Duodenal mucosa (tissue), 2 donors: ENCODE data around the gene LAMC2.
A peak's percentile ranks its signal among the peaks of the same experiment; 100 is the strongest.

Experiments
- H3K27ac ChIP-seq: one replicate; pipeline ENCODE4 v1.7.0; 2013; ENCODE audit warnings: low read depth, low read length
- H3K27me3 ChIP-seq, 2 donors: one replicate each; pipeline ENCODE4 v1.7.0; 2013; ENCODE audit warnings: low read length in 2 of 2, control low read depth in 1 of 2; ENCODE audit not compliant: insufficient read depth in 2 of 2, control insufficient read depth in 1 of 2
- H3K36me3 ChIP-seq, 2 donors: one replicate each; pipeline ENCODE4 v1.7.0; 2013; ENCODE audit warnings: low read length in 2 of 2, control low read depth in 1 of 2; ENCODE audit not compliant: insufficient read depth in 2 of 2, control insufficient read depth in 1 of 2
- H3K4me1 ChIP-seq, 2 donors: one replicate each; pipeline ENCODE4 v1.7.0; 2013; ENCODE audit warnings: low read length in 2 of 2, control low read depth in 1 of 2; ENCODE audit not compliant: insufficient read depth in 2 of 2, control insufficient read depth in 1 of 2
- H3K4me3 ChIP-seq, 2 donors: one replicate each; pipeline ENCODE4 v1.7.0; 2013; ENCODE audit warnings: low read length in 2 of 2, low read depth in 1 of 2
- H3K9ac ChIP-seq, 2 donors: one replicate each; pipeline ENCODE4 v1.7.0; 2013; ENCODE audit warnings: low read length in 2 of 2, low read depth in 1 of 2
- H3K9me3 ChIP-seq, 2 donors: one replicate each; pipeline ENCODE4 v1.7.0; 2013; ENCODE audit warnings: low read length in 2 of 2, control low read depth in 1 of 2; ENCODE audit not compliant: control insufficient read depth in 1 of 2

LAMC2 gene

GRCh38 chr1:183185941-183186490 lies at the start of gene LAMC2:
LAMC2 (plus strand) TSS chr1:183186264; CDS start chr1:183186353, 89 bp downstream.
- peaks cover 0 to 4% of the 10 kb centered on the region in 2 donors for H3K27me3 ChIP-seq
- H3K27ac ChIP-seq, result no peak within 1 kb of the TSS
- peak within 1 kb of the TSS; percentile 38 to 57 for H3K9ac ChIP-seq
- H3K36me3 ChIP-seq, result no peaks in the 10 kb centered on the region
- H3K4me1 ChIP-seq, result peaks cover 0 to 3% of the 10 kb centered on the region in 2 donors
- peak within 1 kb of the TSS; percentile 63 to 68 for H3K4me3 ChIP-seq
- H3K9me3 ChIP-seq, result no peaks in the 10 kb centered on the region

DNA sequence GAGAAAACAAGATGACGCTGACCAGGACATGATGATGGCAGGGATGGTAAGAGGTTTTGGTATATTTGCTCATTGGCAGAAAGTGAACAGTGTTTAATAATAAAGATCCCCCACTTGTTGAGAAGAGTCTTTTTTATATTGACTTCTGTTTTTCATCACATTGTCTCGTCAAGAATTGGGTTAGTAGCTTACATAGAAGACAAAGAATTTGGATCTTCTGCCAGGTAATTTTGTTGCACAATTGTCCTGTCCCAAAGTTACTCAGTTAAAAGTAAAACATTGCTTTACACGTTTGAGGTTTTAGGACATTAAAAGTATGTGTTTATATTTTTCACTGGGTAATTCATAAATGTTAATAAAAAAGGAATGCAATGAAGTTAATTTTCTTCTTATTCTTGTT lies 48.3 kb upstream of the LAMC2 start:
- Histone ChIP-seq H3K4me1 (no peaks in the 10 kb centered on the region), H3K27me3 (no peaks in the 10 kb centered on the region), H3K9ac (no peak overlapping the region), H3K9me3 (no peaks in the 10 kb centered on the region), H3K36me3 (peaks cover 2 to 7% of the 10 kb centered on the region in 2 donors), H3K27ac (no peak overlapping the region), H3K4me3 (no peak overlapping the region)

GRCh38 chr1:183138301-183138700 lies 47.8 kb upstream of the LAMC2 start:
- Histone ChIP-seq H3K9me3 (no peaks in the 10 kb centered on the region), H3K4me1 (no peaks in the 10 kb centered on the region), H3K27me3 (no peaks in the 10 kb centered on the region), H3K9ac (no peak overlapping the region), H3K4me3 (no peak overlapping the region), H3K27ac (no peak overlapping the region), H3K36me3 (peaks cover 2 to 7% of the 10 kb centered on the region in 2 donors)

DNA sequence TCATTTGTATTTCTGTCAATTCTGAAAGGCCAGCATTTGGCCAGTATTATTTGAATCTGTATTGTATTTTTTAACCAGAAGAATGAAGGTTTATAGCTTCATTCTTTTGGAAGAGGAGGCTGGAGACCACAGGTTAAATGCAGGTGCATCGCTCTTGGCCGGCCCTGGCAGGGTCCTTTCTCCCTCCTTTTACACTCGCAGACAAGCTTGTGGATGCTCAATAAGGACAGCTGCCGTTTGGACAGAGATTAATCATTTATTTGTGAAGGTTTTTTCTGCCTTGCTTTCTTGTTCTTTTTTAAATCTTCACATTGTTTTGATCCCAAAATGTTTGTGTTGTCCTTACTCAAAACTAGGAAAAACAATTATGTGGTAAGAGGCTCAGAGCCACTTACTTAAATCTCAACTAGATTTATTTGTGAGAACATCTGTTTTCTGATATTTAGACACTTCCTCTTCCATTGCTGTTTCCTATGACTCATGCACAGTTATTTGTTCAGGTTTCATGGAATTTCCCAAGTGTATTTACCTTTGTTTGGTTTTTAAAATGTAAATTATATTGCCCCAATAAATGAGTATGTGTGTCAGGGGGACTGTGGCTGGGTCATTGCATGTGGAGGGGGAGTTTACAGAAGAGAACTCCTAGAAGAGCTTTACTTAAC lies 46.7 kb upstream of the LAMC2 start:
- H3K4me1 ChIP-seq, result no peaks in the 10 kb centered on the region
- peaks cover 2 to 5% of the 10 kb centered on the region in 2 donors for H3K36me3 ChIP-seq
- H3K9ac ChIP-seq, result no peak overlapping the region
- no peak overlapping the region for H3K27ac ChIP-seq
- H3K27me3 ChIP-seq, result no peaks in the 10 kb centered on the region
- no peak overlapping the region for H3K4me3 ChIP-seq
- no peaks in the 10 kb centered on the region for H3K9me3 ChIP-seq

DNA sequence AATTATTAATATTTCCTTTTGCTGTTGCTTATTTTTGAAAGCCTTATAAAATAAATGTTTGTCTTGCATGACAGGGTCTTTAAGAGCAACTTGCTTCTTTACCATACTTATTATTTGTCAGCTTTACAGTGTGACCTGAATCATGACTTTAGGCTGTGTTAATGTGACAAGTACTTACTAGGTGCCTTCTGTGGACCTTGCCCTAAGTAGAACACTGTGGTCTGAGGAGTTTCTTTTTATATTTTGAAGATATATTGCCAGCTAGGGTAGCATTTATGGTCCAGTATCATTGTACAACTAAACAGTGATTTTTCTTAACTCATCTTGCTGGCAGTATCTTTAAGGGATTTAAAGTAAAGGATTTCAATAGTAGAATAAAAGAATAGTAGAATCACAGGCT lies 45.4 kb upstream of the LAMC2 start:
- no peak overlapping the region for H3K4me3 ChIP-seq
- no peak overlapping the region for H3K27ac ChIP-seq
- no peaks in the 10 kb centered on the region for H3K9me3 ChIP-seq
- no peaks in the 10 kb centered on the region for H3K27me3 ChIP-seq
- H3K36me3 ChIP-seq, result peaks cover 2 to 5% of the 10 kb centered on the region in 2 donors
- no peak overlapping the region for H3K9ac ChIP-seq
- H3K4me1 ChIP-seq, result no peaks in the 10 kb centered on the region

- Histone ChIP-seq H3K27ac (no peak overlapping the region), H3K9me3 (no peaks in the 10 kb centered on the region), H3K9ac (no peak overlapping the region), H3K4me1 (no peaks in the 10 kb centered on the region), H3K4me3 (no peak overlapping the region), H3K27me3 (no peaks in the 10 kb centered on the region), H3K36me3 (peaks cover 2 to 5% of the 10 kb centered on the region in 2 donors)
Observed at GRCh38 chr1:183142171-183142570, 43.9 kb upstream of the LAMC2 start.

DNA sequence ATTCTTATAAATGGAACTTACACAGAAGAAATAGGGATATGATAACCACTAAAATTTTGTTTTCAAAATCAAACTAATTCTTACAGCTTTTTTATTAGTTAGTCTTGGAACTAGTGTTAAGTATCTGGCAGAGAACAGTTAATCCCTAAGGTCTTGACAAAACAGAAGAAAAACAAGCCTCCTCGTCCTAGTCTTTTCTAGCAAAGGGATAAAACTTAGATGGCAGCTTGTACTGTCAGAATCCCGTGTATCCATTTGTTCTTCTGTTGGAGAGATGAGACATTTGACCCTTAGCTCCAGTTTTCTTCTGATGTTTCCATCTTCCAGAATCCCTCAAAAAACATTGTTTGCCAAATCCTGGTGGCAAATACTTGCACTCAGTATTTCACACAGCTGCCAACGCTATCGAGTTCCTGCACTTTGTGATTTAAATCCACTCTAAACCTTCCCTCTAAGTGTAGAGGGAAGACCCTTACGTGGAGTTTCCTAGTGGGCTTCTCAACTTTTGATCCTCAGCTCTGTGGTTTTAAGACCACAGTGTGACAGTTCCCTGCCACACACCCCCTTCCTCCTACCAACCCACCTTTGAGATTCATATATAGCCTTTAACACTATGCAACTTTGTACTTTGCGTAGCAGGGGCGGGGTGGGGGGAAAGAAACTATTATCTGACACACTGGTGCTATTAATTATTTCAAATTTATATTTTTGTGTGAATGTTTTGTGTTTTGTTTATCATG lies 42.3 kb upstream of the LAMC2 start:
- H3K27ac ChIP-seq, result no peak overlapping the region
- H3K36me3 ChIP-seq, result peaks cover 0 to 5% of the 10 kb centered on the region in 2 donors
- no peak overlapping the region for H3K4me3 ChIP-seq
- H3K9me3 ChIP-seq, result no peaks in the 10 kb centered on the region
- no peaks in the 10 kb centered on the region for H3K27me3 ChIP-seq
- H3K4me1 ChIP-seq, result no peaks in the 10 kb centered on the region
- H3K9ac ChIP-seq, result no peak overlapping the region

DNA sequence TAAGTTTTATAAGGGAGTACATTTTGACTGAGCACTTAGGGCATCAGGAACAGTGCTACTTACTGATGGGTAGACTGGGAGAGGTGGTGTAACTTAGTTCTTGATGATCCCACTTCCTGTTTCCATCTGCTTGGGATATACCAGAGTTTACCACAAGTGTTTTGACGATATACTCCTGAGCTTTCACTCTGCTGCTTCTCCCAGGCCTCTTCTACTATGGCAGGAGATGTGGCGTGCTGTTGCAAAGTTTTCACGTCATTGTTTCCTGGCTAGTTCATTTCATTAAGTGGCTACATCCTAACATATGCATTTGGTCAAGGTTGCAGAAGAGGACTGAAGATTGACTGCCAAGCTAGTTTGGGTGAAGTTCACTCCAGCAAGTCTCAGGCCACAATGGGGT lies 41.3 kb upstream of the LAMC2 start:
- no peaks in the 10 kb centered on the region for H3K27me3 ChIP-seq
- no peaks in the 10 kb centered on the region for H3K4me1 ChIP-seq
- peaks cover 0 to 5% of the 10 kb centered on the region in 2 donors for H3K36me3 ChIP-seq
- no peak overlapping the region for H3K9ac ChIP-seq
- H3K27ac ChIP-seq, result no peak overlapping the region
- H3K4me3 ChIP-seq, result no peak overlapping the region
- no peaks in the 10 kb centered on the region for H3K9me3 ChIP-seq

DNA sequence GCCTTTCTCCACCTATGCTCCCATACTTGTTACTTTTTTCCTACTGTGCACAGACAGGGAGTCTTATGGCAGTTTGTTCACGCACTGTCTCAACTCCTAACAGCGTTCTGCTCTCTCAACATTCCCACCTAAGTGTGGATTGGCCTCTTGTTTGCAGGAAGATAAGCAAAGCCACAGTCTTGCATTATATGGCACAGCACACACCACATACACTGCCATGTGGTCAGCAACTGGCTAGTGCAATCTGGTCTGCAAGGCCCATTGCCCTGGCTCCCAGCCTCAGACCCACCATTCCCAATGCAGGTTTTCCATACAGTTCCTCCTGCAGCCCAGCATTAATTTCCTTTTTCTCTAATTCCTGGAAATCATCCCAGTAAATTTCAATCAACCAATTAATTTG lies 38.3 kb upstream of the LAMC2 start:
- no peaks in the 10 kb centered on the region for H3K9me3 ChIP-seq
- H3K36me3 ChIP-seq, result peaks cover 0 to 4% of the 10 kb centered on the region in 2 donors
- no peaks in the 10 kb centered on the region for H3K4me1 ChIP-seq
- H3K4me3 ChIP-seq, result no peak overlapping the region
- H3K27me3 ChIP-seq, result no peaks in the 10 kb centered on the region
- H3K27ac ChIP-seq, result no peak overlapping the region
- H3K9ac ChIP-seq, result no peak overlapping the region

DNA sequence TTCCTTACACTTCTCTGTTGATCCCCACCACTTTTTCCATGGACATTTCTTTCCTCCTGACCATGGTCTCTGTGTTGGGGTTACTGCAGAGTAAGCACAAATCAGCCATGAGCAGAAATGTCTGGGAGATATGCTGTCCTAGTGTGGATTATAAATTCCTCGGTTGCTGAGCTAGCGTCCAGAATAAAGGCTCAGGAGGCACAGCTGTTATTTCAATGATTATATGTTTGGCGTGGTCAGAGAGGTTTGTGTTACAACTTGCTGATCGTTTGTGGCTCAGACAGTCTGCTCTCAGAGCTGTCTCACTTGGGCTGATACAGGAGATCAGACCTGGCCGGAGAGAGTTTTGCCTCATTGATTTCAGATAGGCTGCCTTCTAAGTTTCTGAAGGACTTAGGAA lies 37.5 kb upstream of the LAMC2 start:
- H3K27ac ChIP-seq, result no peak overlapping the region
- no peaks in the 10 kb centered on the region for H3K9me3 ChIP-seq
- no peaks in the 10 kb centered on the region for H3K4me1 ChIP-seq
- H3K36me3 ChIP-seq, result no peaks in the 10 kb centered on the region
- no peak overlapping the region for H3K9ac ChIP-seq
- H3K4me3 ChIP-seq, result no peak overlapping the region
- no peaks in the 10 kb centered on the region for H3K27me3 ChIP-seq
